Measurements from ENCODE around the gene MAGI1. TPM values are rescaled to one million over a fixed set of nuclear protein-coding genes. Genes with fewer than 3 reads are reported as not detected.

MAGI1 gene
- total RNA-seq, 1 experiment from 2014 or later: 38.6 TPM

DNA sequence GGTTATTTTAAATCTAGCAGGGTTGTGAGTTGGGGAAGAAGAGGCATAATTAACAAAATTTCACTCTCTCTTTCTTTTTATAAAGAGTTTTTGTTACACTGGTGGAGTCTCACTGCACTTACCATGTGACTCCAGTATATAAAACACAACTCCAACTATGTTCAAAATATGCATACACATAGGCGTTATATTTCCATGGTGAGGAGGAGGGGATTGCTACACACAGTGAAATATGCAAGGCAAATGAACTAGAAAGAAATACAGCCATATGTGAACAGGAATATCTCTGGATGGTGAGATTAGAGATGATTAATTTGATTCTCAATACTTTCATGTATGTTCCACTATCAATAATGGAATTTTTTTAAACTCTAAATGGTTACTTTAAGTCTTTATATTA, 385.0 kb downstream of the MAGI1 start:
- H3K4me1 ChIP-seq (ENCODE audit: control insufficient read depth in 1 of 2, insufficient read depth in 2 of 2, low read length in 2 of 2): no peaks in the 10 kb centered on the region
- H3K9ac ChIP-seq (ENCODE audit: low read length): no peak overlapping the region
- H3K79me2 ChIP-seq (ENCODE audit: insufficient read depth, low read length): no peaks in the 10 kb centered on the region
- H3K36me3 ChIP-seq (ENCODE audit: control insufficient read depth in 1 of 2, insufficient read depth in 2 of 2, low read length in 2 of 2): no peaks in the 10 kb centered on the region
- no peak overlapping the region for H2AFZ ChIP-seq (ENCODE audit: low read depth, low read length, poor library complexity, severe bottlenecking)
- TF ChIP-seq RAD21 (IDR thresholded peaks at IDR 0.05; ENCODE audit: low read depth) (no peak), CTCF (IDR thresholded peaks at IDR 0.05 in 2 of 3, conservative IDR thresholded peaks at IDR 0.05 in 1 of 3; ENCODE audit: borderline replicate concordance in 1 of 3, insufficient read depth in 1 of 3, low read depth in 2 of 3, low read length in 2 of 3) (no peak), EGR1 (IDR thresholded peaks at IDR 0.05; ENCODE audit: low read depth) (no peak), EZH2 (IDR thresholded peaks at IDR 0.05) (no peak), EZH2phosphoT487 (IDR thresholded peaks at IDR 0.05; ENCODE audit: borderline replicate concordance) (no peak), SRF (IDR thresholded peaks at IDR 0.05; ENCODE audit: low read depth) (no peak), TCF7L2 (IDR thresholded peaks at IDR 0.05; ENCODE audit: borderline replicate concordance, extremely low read depth, insufficient read depth, insufficient read length) (no peak), FOSL1 (IDR thresholded peaks at IDR 0.05; ENCODE audit: low read depth) (no peak), ELF1 (IDR thresholded peaks at IDR 0.05; ENCODE audit: borderline replicate concordance, low read depth) (no peak), ZNF274 (IDR thresholded peaks at IDR 0.05; ENCODE audit: low read depth, low read length) (no peak), POLR2A (IDR thresholded peaks at IDR 0.05; ENCODE audit: borderline replicate concordance, extremely low read depth, insufficient read depth, insufficient read length) (no peak), SIN3A (IDR thresholded peaks at IDR 0.05; ENCODE audit: low read depth) (no peak), ATF3 (IDR thresholded peaks at IDR 0.05) (no peak), JUND (IDR thresholded peaks at IDR 0.05) (no peak), POLR2AphosphoS5 (IDR thresholded peaks at IDR 0.05; ENCODE audit: low read depth, low read length) (no peak), MAX (IDR thresholded peaks at IDR 0.05) (no peak)
- TF ChIP-seq, protein P1, sequence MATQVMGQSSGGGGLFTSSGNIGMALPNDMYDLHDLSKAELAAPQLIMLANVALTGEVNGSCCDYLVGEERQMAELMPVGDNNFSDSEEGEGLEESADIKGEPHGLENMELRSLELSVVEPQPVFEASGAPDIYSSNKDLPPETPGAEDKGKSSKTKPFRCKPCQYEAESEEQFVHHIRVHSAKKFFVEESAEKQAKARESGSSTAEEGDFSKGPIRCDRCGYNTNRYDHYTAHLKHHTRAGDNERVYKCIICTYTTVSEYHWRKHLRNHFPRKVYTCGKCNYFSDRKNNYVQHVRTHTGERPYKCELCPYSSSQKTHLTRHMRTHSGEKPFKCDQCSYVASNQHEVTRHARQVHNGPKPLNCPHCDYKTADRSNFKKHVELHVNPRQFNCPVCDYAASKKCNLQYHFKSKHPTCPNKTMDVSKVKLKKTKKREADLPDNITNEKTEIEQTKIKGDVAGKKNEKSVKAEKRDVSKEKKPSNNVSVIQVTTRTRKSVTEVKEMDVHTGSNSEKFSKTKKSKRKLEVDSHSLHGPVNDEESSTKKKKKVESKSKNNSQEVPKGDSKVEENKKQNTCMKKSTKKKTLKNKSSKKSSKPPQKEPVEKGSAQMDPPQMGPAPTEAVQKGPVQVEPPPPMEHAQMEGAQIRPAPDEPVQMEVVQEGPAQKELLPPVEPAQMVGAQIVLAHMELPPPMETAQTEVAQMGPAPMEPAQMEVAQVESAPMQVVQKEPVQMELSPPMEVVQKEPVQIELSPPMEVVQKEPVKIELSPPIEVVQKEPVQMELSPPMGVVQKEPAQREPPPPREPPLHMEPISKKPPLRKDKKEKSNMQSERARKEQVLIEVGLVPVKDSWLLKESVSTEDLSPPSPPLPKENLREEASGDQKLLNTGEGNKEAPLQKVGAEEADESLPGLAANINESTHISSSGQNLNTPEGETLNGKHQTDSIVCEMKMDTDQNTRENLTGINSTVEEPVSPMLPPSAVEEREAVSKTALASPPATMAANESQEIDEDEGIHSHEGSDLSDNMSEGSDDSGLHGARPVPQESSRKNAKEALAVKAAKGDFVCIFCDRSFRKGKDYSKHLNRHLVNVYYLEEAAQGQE (IDR thresholded peaks at IDR 0.05; ENCODE audit: low read depth): no peak
- intact Hi-C loops (cut with micrococcal nuclease): no loop called here
- RAD21 ChIA-PET (ENCODE audit: low non-redundant PET in 1 of 2, low total read pairs in 2 of 2, uncharacterized antibody in 2 of 2, unreplicated experiment in 2 of 2): no interaction called here
- no peaks in the 10 kb centered on the region for H4K20me1 ChIP-seq (ENCODE audit: insufficient read depth)
- DNase-seq (ENCODE audit: low read depth, low spot score) (no peak), ATAC-seq (no peak)
- H3K27ac ChIP-seq (ENCODE audit: low read depth, low read length): no peak overlapping the region
- no peaks in the 10 kb centered on the region; the same call in 1 of the 2 replicates for H3K9me2 ChIP-seq (ENCODE audit: insufficient read depth)
- CTCF ChIA-PET: no interaction called here
- BruUV-seq (replicated peaks): no TSS peak
- H3K4me3 ChIP-seq (replicated peaks in 1 of 2; ENCODE audit: low read depth in 1 of 2, low read length in 2 of 2): no peak overlapping the region
- H3K27me3 ChIP-seq (ENCODE audit: insufficient read depth, low read length): no peaks in the 10 kb centered on the region
- H3K4me2 ChIP-seq (ENCODE audit: low read length): no peak overlapping the region
- H3K9me3 ChIP-seq (ENCODE audit: control insufficient read depth in 1 of 2, insufficient read depth in 1 of 2, low read depth in 1 of 2, low read length in 2 of 2): no peaks in the 10 kb centered on the region
- POLR2A ChIA-PET: no interaction called here
